Measurements from ENCODE around the gene TMCO4. TPM values are rescaled to one million over a fixed set of nuclear protein-coding genes. Genes with fewer than 3 reads are reported as not detected.
A peak's percentile ranks its signal among the peaks of the same experiment; 100 is the strongest.
"Not testable (repeated sequence)": the region's sequence is repeated elsewhere in the genome, so short reads cannot be mapped to it uniquely, and the experiment has no call there.

TMCO4 gene
- total RNA-seq (ENCODE audit: low replicate concordance): 10.2 and 16.7 TPM in 2 replicates
- long read RNA-seq, partial matches to known transcripts: 5 of 26 reads
- long read RNA-seq, other reads (novel, unspliced or antisense): 18 of 26 reads

DNA sequence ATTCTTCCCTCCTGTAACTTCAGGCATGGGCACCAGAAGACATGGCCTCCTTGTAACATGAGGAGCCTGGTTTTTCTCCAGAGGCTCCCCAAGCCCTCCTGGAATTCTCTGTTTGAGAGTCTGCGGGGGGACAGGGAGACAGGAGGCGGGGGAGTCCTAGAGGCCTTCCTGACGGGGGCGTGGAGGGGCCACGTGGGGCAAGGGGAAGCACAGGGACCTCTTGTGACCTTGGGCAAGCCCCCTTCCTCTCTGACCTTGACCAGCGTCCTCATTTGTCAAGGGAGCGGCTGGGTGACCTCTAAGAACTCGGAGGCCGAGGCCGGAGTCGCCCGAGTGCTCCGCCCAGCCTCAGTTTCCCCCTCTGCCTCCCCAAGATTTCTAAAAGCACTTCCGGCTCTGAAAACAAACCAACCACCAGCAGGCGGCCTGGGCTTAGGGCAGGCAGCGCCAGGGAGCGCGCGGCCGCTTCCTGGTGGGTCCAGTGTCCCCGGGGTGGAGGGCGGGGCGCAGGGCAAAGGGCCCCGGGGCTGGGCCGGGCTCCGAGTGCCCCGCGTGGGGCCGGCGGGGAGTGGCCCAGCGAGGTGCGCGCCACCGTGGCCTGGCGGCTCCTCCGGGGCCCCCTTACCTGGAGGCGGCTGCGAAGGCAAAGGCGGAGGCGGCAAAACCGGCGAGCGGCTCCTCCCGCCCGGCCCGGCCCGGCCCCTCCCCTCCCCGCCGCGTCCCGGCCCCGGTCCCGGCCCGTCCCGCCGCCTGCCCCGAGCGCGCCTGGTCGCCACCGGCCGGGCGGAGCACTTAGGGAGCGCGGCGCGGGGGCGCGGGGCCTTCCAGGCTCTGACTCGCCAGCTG, at the start of gene TMCO4:
TSS of gene TMCO4 (minus strand) at position 687 of the 846 bp plus-strand sequence. CDS start 19,158 bp downstream, outside the sequence.
- H3K9me3 Mint-ChIP-seq: no peaks in the 10 kb centered on the region
- H3K36me3 Mint-ChIP-seq: no peaks in the 10 kb centered on the region
- H3K4me3 Mint-ChIP-seq: peak within 1 kb of the TSS; percentile 87
- peaks cover 12% of the 10 kb centered on the region for H3K27me3 Mint-ChIP-seq
- H3K4me1 Mint-ChIP-seq (ENCODE audit: unreplicated experiment): peaks cover 26% of the 10 kb centered on the region
- H3K27ac Mint-ChIP-seq: peak within 1 kb of the TSS; percentile 91
- TF ChIP-seq, protein P1, sequence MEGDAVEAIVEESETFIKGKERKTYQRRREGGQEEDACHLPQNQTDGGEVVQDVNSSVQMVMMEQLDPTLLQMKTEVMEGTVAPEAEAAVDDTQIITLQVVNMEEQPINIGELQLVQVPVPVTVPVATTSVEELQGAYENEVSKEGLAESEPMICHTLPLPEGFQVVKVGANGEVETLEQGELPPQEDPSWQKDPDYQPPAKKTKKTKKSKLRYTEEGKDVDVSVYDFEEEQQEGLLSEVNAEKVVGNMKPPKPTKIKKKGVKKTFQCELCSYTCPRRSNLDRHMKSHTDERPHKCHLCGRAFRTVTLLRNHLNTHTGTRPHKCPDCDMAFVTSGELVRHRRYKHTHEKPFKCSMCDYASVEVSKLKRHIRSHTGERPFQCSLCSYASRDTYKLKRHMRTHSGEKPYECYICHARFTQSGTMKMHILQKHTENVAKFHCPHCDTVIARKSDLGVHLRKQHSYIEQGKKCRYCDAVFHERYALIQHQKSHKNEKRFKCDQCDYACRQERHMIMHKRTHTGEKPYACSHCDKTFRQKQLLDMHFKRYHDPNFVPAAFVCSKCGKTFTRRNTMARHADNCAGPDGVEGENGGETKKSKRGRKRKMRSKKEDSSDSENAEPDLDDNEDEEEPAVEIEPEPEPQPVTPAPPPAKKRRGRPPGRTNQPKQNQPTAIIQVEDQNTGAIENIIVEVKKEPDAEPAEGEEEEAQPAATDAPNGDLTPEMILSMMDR (conservative IDR thresholded peaks at IDR 0.05): peak; percentile 66
- no peak for DNase-seq (ENCODE audit: extremely low spot score, unreplicated experiment)

DNA sequence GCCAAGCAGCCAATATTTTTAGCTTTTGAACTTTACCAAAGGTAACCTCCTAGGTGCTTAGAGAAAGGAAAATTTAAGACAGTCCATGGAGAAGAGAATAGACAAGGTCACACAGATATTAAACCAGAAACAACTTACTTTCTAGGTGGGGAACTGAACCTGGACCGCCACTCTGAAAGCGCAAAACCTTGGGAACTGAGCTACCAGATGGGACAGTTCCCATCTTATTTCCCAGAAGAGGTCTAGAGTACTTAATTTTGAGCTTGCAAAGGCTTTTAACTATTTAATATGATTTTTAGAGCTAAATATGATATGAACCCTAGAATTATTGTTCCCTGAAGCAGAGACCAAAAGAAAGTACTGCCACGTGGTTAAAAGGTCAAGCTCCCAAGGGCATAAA, 49.6 kb upstream of the TMCO4 start:
- not testable (repeated sequence) for H3K27ac Mint-ChIP-seq; H3K36me3 Mint-ChIP-seq; H3K27me3 Mint-ChIP-seq; H3K4me3 Mint-ChIP-seq; H3K9me3 Mint-ChIP-seq; DNase-seq (ENCODE audit: extremely low spot score, unreplicated experiment)
- H3K4me1 Mint-ChIP-seq (ENCODE audit: unreplicated experiment): peaks cover 13% of the 10 kb centered on the region

DNA sequence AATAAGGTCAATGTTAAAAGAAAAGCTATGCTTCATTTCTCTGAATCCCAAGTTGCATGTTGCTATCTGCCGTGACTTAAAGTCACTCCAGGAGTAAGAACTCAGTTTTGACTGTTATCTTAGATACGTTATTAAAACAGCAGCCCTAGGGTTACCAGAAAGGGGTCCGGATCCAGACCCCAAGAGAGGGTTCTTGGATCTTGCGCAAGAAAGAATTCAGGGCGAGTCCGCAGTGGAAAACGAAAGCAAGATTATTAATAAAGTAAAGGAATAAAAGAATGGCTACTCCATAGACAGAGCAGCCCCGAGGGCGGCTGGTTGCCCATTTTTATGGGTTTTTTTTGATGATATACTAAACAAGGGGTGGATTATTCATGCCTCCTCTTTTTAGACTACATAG, 47.6 kb upstream of the TMCO4 start:
- peaks cover 13% of the 10 kb centered on the region for H3K4me1 Mint-ChIP-seq (ENCODE audit: unreplicated experiment)
- H3K4me3 Mint-ChIP-seq; DNase-seq (ENCODE audit: extremely low spot score, unreplicated experiment); H3K36me3 Mint-ChIP-seq; H3K27me3 Mint-ChIP-seq; H3K27ac Mint-ChIP-seq; H3K9me3 Mint-ChIP-seq: not testable (repeated sequence)

DNA sequence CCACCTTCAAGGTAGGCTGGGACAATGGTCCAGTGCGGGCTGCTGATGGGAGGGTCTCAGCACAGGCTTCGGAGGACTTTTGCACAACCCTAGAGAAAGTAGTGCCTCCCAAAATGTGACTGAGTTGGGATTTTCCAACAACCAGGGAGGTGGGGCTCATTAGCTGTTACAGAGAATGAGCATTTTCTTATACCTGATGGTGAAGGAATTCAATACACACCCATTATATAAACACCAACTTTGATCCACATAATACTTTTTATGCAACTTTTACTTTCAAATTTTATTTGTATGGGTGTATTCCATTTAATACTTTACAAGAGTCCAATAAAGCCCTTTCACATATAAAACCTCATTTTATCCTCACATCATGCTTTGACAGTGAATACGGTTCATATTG, 46.6 kb upstream of the TMCO4 start:
- no peak for DNase-seq (ENCODE audit: extremely low spot score, unreplicated experiment)
- TF ChIP-seq, protein P1 (conservative IDR thresholded peaks at IDR 0.05): no peak
- peaks cover 2% of the 10 kb centered on the region for H3K27me3 Mint-ChIP-seq
- H3K27ac Mint-ChIP-seq: no peak overlapping the region
- H3K36me3 Mint-ChIP-seq: no peaks in the 10 kb centered on the region
- peaks cover 13% of the 10 kb centered on the region for H3K4me1 Mint-ChIP-seq (ENCODE audit: unreplicated experiment)
- no peaks in the 10 kb centered on the region for H3K9me3 Mint-ChIP-seq
- H3K4me3 Mint-ChIP-seq: no peak overlapping the region

DNA sequence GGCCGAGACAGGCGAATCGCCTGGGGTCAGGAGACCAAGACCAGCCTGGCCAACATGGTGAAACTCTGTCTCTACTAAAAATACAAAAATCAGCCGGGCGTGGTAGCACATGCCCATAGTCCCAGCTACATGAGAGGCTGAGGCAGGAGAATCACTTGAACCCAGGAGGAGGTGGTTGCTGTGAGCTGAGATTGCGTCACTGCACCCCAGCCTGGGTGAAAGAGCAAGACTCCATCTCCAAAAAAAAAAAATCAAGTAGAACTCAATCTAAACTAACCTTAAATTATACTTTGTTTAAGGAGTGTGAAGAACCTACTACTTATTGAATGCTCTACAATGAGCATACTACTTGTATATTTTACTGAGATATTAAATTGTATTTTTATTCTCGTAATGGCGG, 45.8 kb upstream of the TMCO4 start:
- Mint-ChIP-seq H3K4me1 (ENCODE audit: unreplicated experiment) (peaks cover 13% of the 10 kb centered on the region), H3K27me3 (peaks cover 2% of the 10 kb centered on the region), H3K27ac (no peak overlapping the region), H3K4me3 (no peak overlapping the region), H3K36me3 (no peaks in the 10 kb centered on the region), H3K9me3 (no peaks in the 10 kb centered on the region)
- TF ChIP-seq, protein P1 (conservative IDR thresholded peaks at IDR 0.05): no peak
- DNase-seq (ENCODE audit: extremely low spot score, unreplicated experiment): no peak

DNA sequence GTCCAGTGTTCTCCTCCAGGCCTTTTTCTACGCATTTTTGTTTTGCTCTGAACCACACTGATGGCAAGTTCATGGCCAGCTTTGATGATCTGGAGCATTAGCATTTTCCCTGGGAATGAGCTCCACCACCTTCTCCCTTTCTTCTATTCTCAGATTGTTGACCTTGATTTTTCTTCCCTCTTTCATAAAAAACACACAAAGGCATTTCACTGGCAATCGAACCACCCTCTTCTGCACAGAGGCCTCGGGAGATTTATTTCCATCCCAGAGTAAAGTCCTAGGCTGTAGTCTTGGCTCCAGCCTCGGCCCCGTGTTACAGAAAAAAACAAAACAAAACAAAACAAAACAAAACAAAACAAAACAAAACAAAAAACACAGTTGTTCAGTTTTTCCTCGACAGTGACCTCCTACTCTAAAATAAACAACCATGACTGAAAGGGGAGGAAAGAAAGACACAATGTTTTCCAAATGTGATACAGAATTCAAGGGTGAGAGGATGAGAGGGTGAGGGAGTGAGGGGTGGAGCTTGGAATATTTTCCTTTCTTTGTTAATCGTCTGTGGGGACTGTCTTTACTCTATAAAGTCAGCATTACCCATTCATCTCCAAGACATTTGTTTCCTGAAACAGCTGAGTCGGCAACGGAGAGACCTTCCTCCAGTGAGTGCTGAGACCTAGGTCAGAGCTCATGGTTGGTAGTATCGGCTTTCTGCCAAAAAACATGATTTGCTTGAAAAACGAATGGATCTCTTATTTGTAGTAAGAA, 45.2 kb upstream of the TMCO4 start:
- Mint-ChIP-seq H3K4me1 (ENCODE audit: unreplicated experiment) (peaks cover 10% of the 10 kb centered on the region), H3K36me3 (no peaks in the 10 kb centered on the region), H3K27me3 (peaks cover 2% of the 10 kb centered on the region), H3K27ac (peak overlapping the region; percentile 50), H3K4me3 (peak overlapping the region; percentile 26), H3K9me3 (no peaks in the 10 kb centered on the region)
- TF ChIP-seq, protein P1 (conservative IDR thresholded peaks at IDR 0.05): no peak
- DNase-seq (ENCODE audit: extremely low spot score, unreplicated experiment): no peak
